OCI-LY3 (cell line): ENCODE measurements around the gene PKDREJ.

Source experiments
- EZH2phosphoT487 ChIP-seq: fragments of 200-600 bp; shearing (Covaris generic); IDR thresholded peaks from 2 replicates; pipeline ENCODE4 v1.6.1; 2018; ENCODE audit warnings: antibody characterized with exemption, mixed run types, low read depth
- TF ChIP-seq, protein P1 (sequence below): fragments of 200-600, 300-600 bp; sonication (generic); IDR thresholded peaks from 2 replicates; pipeline ENCODE4 v1.5.1; 2014; ENCODE audit warnings: antibody characterized with exemption, low read length, low read depth

- TF ChIP-seq, protein P1, sequence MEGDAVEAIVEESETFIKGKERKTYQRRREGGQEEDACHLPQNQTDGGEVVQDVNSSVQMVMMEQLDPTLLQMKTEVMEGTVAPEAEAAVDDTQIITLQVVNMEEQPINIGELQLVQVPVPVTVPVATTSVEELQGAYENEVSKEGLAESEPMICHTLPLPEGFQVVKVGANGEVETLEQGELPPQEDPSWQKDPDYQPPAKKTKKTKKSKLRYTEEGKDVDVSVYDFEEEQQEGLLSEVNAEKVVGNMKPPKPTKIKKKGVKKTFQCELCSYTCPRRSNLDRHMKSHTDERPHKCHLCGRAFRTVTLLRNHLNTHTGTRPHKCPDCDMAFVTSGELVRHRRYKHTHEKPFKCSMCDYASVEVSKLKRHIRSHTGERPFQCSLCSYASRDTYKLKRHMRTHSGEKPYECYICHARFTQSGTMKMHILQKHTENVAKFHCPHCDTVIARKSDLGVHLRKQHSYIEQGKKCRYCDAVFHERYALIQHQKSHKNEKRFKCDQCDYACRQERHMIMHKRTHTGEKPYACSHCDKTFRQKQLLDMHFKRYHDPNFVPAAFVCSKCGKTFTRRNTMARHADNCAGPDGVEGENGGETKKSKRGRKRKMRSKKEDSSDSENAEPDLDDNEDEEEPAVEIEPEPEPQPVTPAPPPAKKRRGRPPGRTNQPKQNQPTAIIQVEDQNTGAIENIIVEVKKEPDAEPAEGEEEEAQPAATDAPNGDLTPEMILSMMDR = no peak
- no peak for TF ChIP-seq EZH2phosphoT487
These were observed 10.4 kb upstream of the PKDREJ start for GRCh38 chr22:46273432-46274148.
